Type B pancreatic cell (in vitro differentiated cells): ENCODE measurements around the gene TEX55. TPM values are rescaled to one million over a fixed set of nuclear protein-coding genes. Genes with fewer than 3 reads are reported as not detected.
"Not testable (repeated sequence)": the region's sequence is repeated elsewhere in the genome, so short reads cannot be mapped to it uniquely, and the experiment has no call there.

Source experiments
- DNase-seq: peaks from one replicate; pipeline ENCODE4 v3.0.0; 2021; ENCODE audit warnings: mixed read lengths; ENCODE audit not compliant: unreplicated experiment; ENCODE audit errors: extremely low spot score
- H3K27ac Mint-ChIP-seq: 2 replicates; pipeline ENCODE4 v1.8.0; 2021; ENCODE audit warnings: mild to moderate bottlenecking, mixed read lengths
- H3K27me3 Mint-ChIP-seq: 2 replicates; pipeline ENCODE4 v1.8.0; 2021; ENCODE audit warnings: mixed read lengths
- H3K36me3 Mint-ChIP-seq: 2 replicates; pipeline ENCODE4 v1.8.0; 2021; ENCODE audit warnings: mixed read lengths
- H3K4me1 Mint-ChIP-seq: one replicate; pipeline ENCODE4 v1.8.0; 2021; ENCODE audit warnings: mixed read lengths; ENCODE audit not compliant: unreplicated experiment
- H3K4me3 Mint-ChIP-seq: 2 replicates; pipeline ENCODE4 v1.8.0; 2021; ENCODE audit warnings: mild to moderate bottlenecking, mixed read lengths
- H3K9me3 Mint-ChIP-seq: 2 replicates; pipeline ENCODE4 v1.8.0; 2021; ENCODE audit warnings: mixed read lengths
- CTCF ChIP-seq: fragments of 200-600 bp; sonication (generic); conservative IDR thresholded peaks from 2 replicates; pipeline ENCODE4 v1.5.0; 2021; ENCODE audit warnings: antibody characterized with exemption, mild to moderate bottlenecking
- long read RNA-seq: library from polyadenylated mRNA; unstranded; transcript quantifications from one replicate; pipeline ENCODE4 v2.0.0, GENCODE V29; 2020
- total RNA-seq: library from RNA; stranded (reverse); gene quantifications from 2 replicates; pipeline ENCODE4 v1.2.1, GENCODE V29; 2021; ENCODE audit warnings: low replicate concordance

Gene TEX55
- not detected in 2 replicates for total RNA-seq
- long read RNA-seq, result 0 reads

GRCh38 chr3:119145500-119146167, at the start of gene TEX55:
TEX55 (plus strand) TSS chr3:119146165; CDS start chr3:119146190, 25 bp downstream.
- peak within 1 kb of the TSS; percentile 1 for H3K27ac Mint-ChIP-seq

GRCh38 chr3:119098003-119098402, 48.0 kb upstream of the TEX55 start:
- H3K27ac Mint-ChIP-seq, result no peak overlapping the region
- H3K36me3 Mint-ChIP-seq, result no peaks in the 10 kb centered on the region
- no peak for TF ChIP-seq CTCF

More at GRCh38 chr3:119145500-119146167, at the start of gene TEX55:
- DNase-seq, result no peak
- Mint-ChIP-seq H3K36me3 (no peaks in the 10 kb centered on the region), H3K27me3 (no peaks in the 10 kb centered on the region), H3K4me1 (peaks cover 7% of the 10 kb centered on the region), H3K9me3 (no peaks in the 10 kb centered on the region), H3K4me3 (no peak within 1 kb of the TSS)
- peak; percentile 76 for TF ChIP-seq CTCF

GRCh38 chr3:119098619-119099222, 47.2 kb upstream of the TEX55 start:
- DNase-seq, result no peak
- H3K9me3 Mint-ChIP-seq, result no peaks in the 10 kb centered on the region
- H3K27ac Mint-ChIP-seq, result no peak overlapping the region
- H3K4me1 Mint-ChIP-seq, result no peaks in the 10 kb centered on the region
- H3K36me3 Mint-ChIP-seq, result no peaks in the 10 kb centered on the region
- peak; percentile 94 for TF ChIP-seq CTCF
- H3K4me3 Mint-ChIP-seq, result no peak overlapping the region
- peaks cover 4% of the 10 kb centered on the region for H3K27me3 Mint-ChIP-seq

More at GRCh38 chr3:119098003-119098402, 48.0 kb upstream of the TEX55 start:
- Mint-ChIP-seq H3K4me1 (no peaks in the 10 kb centered on the region), H3K27me3 (peaks cover 4% of the 10 kb centered on the region), H3K9me3 (no peaks in the 10 kb centered on the region), H3K4me3 (no peak overlapping the region)
- no peak for DNase-seq

- Mint-ChIP-seq H3K4me3 (no peak overlapping the region), H3K27ac (no peak overlapping the region), H3K4me1 (no peaks in the 10 kb centered on the region), H3K27me3 (peaks cover 4% of the 10 kb centered on the region), H3K9me3 (no peaks in the 10 kb centered on the region), H3K36me3 (no peaks in the 10 kb centered on the region)
- no peak for DNase-seq
- TF ChIP-seq CTCF, result no peak
These were observed 46.2 kb upstream of the TEX55 start for GRCh38 chr3:119099785-119100184.

- H3K4me3 Mint-ChIP-seq, result no peak overlapping the region
- peaks cover 4% of the 10 kb centered on the region for H3K27me3 Mint-ChIP-seq
- H3K27ac Mint-ChIP-seq, result no peak overlapping the region
- no peaks in the 10 kb centered on the region for H3K9me3 Mint-ChIP-seq
- no peak for DNase-seq
- no peaks in the 10 kb centered on the region for H3K4me1 Mint-ChIP-seq
- no peaks in the 10 kb centered on the region for H3K36me3 Mint-ChIP-seq
- no peak for TF ChIP-seq CTCF
These were observed 41.9 kb upstream of the TEX55 start for GRCh38 chr3:119104031-119104430.

- DNase-seq, H3K27me3 Mint-ChIP-seq, H3K36me3 Mint-ChIP-seq, H3K4me1 Mint-ChIP-seq, H3K4me3 Mint-ChIP-seq, H3K27ac Mint-ChIP-seq: not testable (repeated sequence)
- H3K9me3 Mint-ChIP-seq, result peaks cover 11% of the 10 kb centered on the region
These were observed 27.6 kb upstream of the TEX55 start for GRCh38 chr3:119118330-119118729.
